Coronary artery (tissue), 2 donors: ENCODE results near the gene PRSS12.

Experiments
- DNase-seq: peaks from one replicate; pipeline ENCODE4 v3.0.0-alpha.2; 2017; ENCODE audit warnings: low spot score
- H3K27ac ChIP-seq, 2 donors: fragments of 200-600 bp; sonication (generic); one replicate each; pipeline ENCODE4 v1.5.1; 2016 to 2019
- H3K4me3 ChIP-seq: fragments of 200-600 bp; sonication (generic); 2 replicates; pipeline ENCODE4 v1.5.1; 2016; ENCODE audit warnings: mild to moderate bottlenecking, moderate library complexity
- CTCF ChIP-seq: fragments of 200-600 bp; sonication (generic); IDR thresholded peaks from one replicate; pipeline ENCODE4 v1.5.1; 2019; ENCODE audit warnings: antibody characterized with exemption

PRSS12 gene

GRCh38 chr4:118296729-118297128 is 56.1 kb downstream of the PRSS12 start:
- Histone ChIP-seq H3K4me3 (no peak overlapping the region), H3K27ac (no peak overlapping the region)
- DNase-seq = no peak
- no peak for TF ChIP-seq CTCF

GRCh38 chr4:118290951-118291350 is 61.9 kb downstream of the PRSS12 start:
- no peak overlapping the region for H3K4me3 ChIP-seq
- H3K27ac ChIP-seq = no peak overlapping the region
- DNase-seq = no peak
- no peak for TF ChIP-seq CTCF

GRCh38 chr4:118289794-118290193 is 63.0 kb downstream of the PRSS12 start:
- Histone ChIP-seq H3K27ac (no peak overlapping the region), H3K4me3 (no peak overlapping the region)
- no peak for DNase-seq
- no peak for TF ChIP-seq CTCF

GRCh38 chr4:118287711-118288451 is 64.9 kb downstream of the PRSS12 start:
- DNase-seq = no peak
- Histone ChIP-seq H3K27ac (no peak overlapping the region), H3K4me3 (no peak overlapping the region)
- TF ChIP-seq CTCF = no peak

- DNase-seq = no peak
- no peak overlapping the region for H3K27ac ChIP-seq
- no peak overlapping the region for H3K4me3 ChIP-seq
- TF ChIP-seq CTCF = no peak
Observed at GRCh38 chr4:118286685-118287084, 66.1 kb downstream of the PRSS12 start.

GRCh38 chr4:118285931-118286330 is 66.9 kb downstream of the PRSS12 start:
- DNase-seq = no peak
- no peak overlapping the region for H3K27ac ChIP-seq
- no peak overlapping the region for H3K4me3 ChIP-seq
- TF ChIP-seq CTCF = no peak

GRCh38 chr4:118284169-118284568 is 68.6 kb downstream of the PRSS12 start:
- TF ChIP-seq CTCF = no peak
- Histone ChIP-seq H3K4me3 (no peak overlapping the region), H3K27ac (no peak overlapping the region)
- no peak for DNase-seq
